Ishikawa (cell line): Measurements from ENCODE around the gene DSCAML1.

Experiments
- CEBPB ChIP-seq: IDR thresholded peaks from 2 replicates; pipeline ENCODE4 v1.6.1; 2012
- CREB1 ChIP-seq: IDR thresholded peaks from 2 replicates; pipeline ENCODE4 v1.6.1; 2012; ENCODE audit warnings: low read depth
- EGR1 ChIP-seq: IDR thresholded peaks from 2 replicates; pipeline ENCODE4 v1.6.1; 2012
- EP300 ChIP-seq: IDR thresholded peaks from 2 replicates; pipeline ENCODE4 v1.6.1; 2012; ENCODE audit warnings: borderline replicate concordance
- FOXM1 ChIP-seq: IDR thresholded peaks from 2 replicates; pipeline ENCODE4 v1.6.1; 2012; ENCODE audit warnings: low read depth, borderline replicate concordance
- MAX ChIP-seq: IDR thresholded peaks from 2 replicates; pipeline ENCODE4 v1.6.1; 2012
- NFIC ChIP-seq: IDR thresholded peaks from 2 replicates; pipeline ENCODE4 v1.6.1; 2012
- RAD21 ChIP-seq: IDR thresholded peaks from 2 replicates; pipeline ENCODE4 v1.6.1; 2012; ENCODE audit warnings: low read depth
- TAF1 ChIP-seq: IDR thresholded peaks from 2 replicates; pipeline ENCODE4 v1.6.1; 2012; ENCODE audit warnings: low read depth, mild to moderate bottlenecking
- TCF12 ChIP-seq: IDR thresholded peaks from 2 replicates; pipeline ENCODE4 v1.6.1; 2012; ENCODE audit warnings: low read depth
- TEAD4 ChIP-seq: IDR thresholded peaks from 2 replicates; pipeline ENCODE4 v1.6.1; 2012
- YY1 ChIP-seq: IDR thresholded peaks from 2 replicates; pipeline ENCODE4 v1.6.1; 2012; ENCODE audit warnings: low read depth
- ZBTB7A ChIP-seq: IDR thresholded peaks from 2 replicates; pipeline ENCODE4 v1.6.1; 2012; ENCODE audit warnings: low read depth
- TF ChIP-seq, protein P1 (sequence below): IDR thresholded peaks from 2 replicates; pipeline ENCODE4 v1.6.1; 2012; ENCODE audit warnings: low read depth, mild to moderate bottlenecking
- TF ChIP-seq, protein P2 (sequence below): IDR thresholded peaks from 2 replicates; pipeline ENCODE4 v1.6.1; 2012

Gene DSCAML1

DNA sequence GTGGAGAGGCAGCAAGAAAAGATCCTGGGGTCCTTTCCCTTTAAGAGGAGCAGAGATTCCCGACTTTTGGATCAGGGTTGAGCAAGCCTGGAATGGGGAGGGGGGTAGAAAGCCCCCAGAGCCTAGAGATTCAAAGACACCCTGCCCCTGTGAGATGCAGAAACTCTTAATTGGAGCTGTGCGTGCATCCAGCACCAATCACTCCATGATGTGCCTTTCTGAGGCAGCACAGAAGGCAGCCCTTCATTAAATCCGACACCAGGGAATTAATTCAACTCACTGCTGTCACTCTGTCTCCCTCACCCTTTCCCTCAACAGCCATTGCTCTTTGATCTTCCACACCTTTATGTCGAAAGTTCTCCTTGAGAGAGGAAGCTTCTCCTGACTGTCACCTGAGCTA lies 43.0 kb downstream of the DSCAML1 start:
- TF ChIP-seq TCF12 (no peak), EP300 (no peak), MAX (no peak), TEAD4 (no peak), RAD21 (no peak), CEBPB (no peak), CREB1 (no peak), ZBTB7A (no peak), NFIC (no peak), TAF1 (no peak), EGR1 (no peak)
- TF ChIP-seq, protein P1, sequence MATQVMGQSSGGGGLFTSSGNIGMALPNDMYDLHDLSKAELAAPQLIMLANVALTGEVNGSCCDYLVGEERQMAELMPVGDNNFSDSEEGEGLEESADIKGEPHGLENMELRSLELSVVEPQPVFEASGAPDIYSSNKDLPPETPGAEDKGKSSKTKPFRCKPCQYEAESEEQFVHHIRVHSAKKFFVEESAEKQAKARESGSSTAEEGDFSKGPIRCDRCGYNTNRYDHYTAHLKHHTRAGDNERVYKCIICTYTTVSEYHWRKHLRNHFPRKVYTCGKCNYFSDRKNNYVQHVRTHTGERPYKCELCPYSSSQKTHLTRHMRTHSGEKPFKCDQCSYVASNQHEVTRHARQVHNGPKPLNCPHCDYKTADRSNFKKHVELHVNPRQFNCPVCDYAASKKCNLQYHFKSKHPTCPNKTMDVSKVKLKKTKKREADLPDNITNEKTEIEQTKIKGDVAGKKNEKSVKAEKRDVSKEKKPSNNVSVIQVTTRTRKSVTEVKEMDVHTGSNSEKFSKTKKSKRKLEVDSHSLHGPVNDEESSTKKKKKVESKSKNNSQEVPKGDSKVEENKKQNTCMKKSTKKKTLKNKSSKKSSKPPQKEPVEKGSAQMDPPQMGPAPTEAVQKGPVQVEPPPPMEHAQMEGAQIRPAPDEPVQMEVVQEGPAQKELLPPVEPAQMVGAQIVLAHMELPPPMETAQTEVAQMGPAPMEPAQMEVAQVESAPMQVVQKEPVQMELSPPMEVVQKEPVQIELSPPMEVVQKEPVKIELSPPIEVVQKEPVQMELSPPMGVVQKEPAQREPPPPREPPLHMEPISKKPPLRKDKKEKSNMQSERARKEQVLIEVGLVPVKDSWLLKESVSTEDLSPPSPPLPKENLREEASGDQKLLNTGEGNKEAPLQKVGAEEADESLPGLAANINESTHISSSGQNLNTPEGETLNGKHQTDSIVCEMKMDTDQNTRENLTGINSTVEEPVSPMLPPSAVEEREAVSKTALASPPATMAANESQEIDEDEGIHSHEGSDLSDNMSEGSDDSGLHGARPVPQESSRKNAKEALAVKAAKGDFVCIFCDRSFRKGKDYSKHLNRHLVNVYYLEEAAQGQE, result no peak
- TF ChIP-seq, protein P2, sequence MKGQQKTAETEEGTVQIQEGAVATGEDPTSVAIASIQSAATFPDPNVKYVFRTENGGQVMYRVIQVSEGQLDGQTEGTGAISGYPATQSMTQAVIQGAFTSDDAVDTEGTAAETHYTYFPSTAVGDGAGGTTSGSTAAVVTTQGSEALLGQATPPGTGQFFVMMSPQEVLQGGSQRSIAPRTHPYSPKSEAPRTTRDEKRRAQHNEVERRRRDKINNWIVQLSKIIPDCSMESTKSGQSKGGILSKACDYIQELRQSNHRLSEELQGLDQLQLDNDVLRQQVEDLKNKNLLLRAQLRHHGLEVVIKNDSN, result no peak

DNA sequence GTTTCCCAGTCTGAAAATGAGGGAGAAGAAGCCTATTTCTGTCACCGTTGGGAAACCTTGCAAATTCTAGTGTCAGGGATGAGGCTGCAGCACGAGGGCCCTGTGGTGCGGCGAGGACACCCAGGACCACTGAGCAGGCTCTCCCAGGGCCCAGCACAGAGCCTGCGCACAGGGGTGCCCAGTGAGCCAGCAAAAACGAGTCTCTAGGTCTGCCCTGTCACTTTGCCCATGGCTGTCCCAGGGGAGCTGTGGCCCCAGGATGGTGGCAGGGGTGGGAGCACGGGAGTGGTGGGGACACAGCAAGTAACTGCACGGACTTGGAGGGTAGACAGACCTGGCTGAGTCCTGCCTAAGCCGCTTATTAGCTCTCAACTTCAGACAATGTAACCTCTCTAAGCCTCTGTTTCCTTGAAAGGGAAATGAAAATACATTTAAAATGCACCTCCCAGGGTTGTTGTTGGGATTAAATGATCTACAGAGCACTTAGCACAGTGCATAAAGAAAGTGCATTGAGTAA lies 44.2 kb downstream of the DSCAML1 start:
- no peak for TF ChIP-seq CREB1
- TF ChIP-seq TCF12, result no peak
- no peak for TF ChIP-seq EGR1
- TF ChIP-seq FOXM1, result no peak

- no peak for TF ChIP-seq TAF1
- TF ChIP-seq FOXM1, result no peak
- no peak for TF ChIP-seq TCF12
- TF ChIP-seq ZBTB7A, result no peak
- TF ChIP-seq CEBPB, result no peak
- TF ChIP-seq, protein P2, result no peak
- no peak for TF ChIP-seq MAX
- TF ChIP-seq YY1, result no peak
Observed at GRCh38 chr11:117752071-117752470, 44.9 kb downstream of the DSCAML1 start.

DNA sequence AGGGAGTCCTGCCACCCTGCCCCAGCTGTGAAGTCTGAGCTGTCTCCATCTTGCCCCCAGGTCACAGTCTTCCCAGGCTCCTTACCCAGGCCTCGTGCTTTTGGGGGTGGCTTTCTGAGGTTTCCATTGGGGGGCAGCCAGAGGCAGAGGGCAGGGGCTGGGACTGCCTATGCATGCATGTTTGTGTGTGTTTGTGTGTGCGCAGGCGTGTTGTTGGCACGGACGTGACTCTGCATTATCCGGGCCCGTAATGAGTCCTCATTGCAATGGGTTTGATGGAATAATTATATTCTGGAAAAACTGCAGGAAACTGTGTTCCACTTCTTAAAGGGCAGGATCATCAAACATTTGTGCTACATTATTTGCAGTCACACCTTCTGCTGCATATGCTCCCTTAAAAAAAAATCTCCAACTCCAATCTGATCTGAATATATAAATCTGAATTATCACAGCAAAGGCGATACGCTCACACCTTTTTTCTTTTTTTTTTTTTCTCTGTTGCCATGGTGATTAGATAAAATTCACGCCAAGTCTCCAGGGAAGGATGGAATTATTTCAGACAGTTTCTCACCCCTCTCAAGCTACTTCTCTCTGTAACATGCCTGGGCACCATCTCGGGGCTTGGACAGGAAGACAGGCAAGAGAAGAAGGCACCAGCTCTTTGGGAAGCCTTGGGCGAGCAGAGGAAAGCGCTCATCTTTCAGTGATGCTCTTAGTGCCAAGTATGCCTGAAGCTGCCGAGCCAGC lies 45.9 kb downstream of the DSCAML1 start:
- TF ChIP-seq EGR1 (no peak), CEBPB (no peak), FOXM1 (no peak), YY1 (no peak)

- TF ChIP-seq FOXM1, result no peak
- TF ChIP-seq RAD21, result no peak
- TF ChIP-seq ZBTB7A, result no peak
- TF ChIP-seq TCF12, result no peak
- TF ChIP-seq EP300, result no peak
- TF ChIP-seq CREB1, result no peak
- TF ChIP-seq YY1, result no peak
- TF ChIP-seq NFIC, result no peak
- TF ChIP-seq EGR1, result no peak
Observed at GRCh38 chr11:117750357-117750756, 46.7 kb downstream of the DSCAML1 start.

DNA sequence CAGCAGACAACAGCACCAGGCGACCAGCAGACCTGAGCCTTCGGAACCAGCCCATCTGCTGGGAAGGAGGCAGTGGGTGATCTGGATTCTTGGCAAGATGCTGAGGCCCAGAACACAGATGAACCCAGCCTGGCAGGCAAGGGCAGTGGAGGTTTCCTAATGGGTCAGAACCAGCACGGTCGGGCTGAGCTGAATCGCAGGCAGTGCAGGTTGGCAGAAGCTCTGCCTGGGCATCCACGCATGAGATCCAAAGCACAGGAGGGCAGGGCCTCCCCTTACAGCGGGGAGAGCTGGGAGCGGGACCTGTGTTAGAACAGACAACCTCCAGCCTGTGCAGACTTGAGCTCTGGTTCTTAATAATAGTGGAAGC lies 47.5 kb downstream of the DSCAML1 start:
- TF ChIP-seq YY1, result no peak
- TF ChIP-seq RAD21, result no peak
- TF ChIP-seq, protein P2, result no peak
- TF ChIP-seq ZBTB7A, result no peak
- no peak for TF ChIP-seq EGR1
- TF ChIP-seq, protein P1, result no peak
- no peak for TF ChIP-seq EP300
